Astrocyte (in vitro differentiated cells and primary cell): Measurements from ENCODE around the gene REEP1.

ENCODE experiments used
- CTCF ChIP-seq: IDR thresholded peaks from 2 replicates; pipeline ENCODE4 v1.5.1; 2011; ENCODE audit warnings: low read depth, mild to moderate bottlenecking, inconsistent platforms, low read length, moderate library complexity; ENCODE audit not compliant: insufficient read depth
- EZH2 ChIP-seq: IDR thresholded peaks from 2 replicates; pipeline ENCODE4 v1.6.1; 2012; ENCODE audit warnings: mild to moderate bottlenecking, low read length, inconsistent platforms; ENCODE audit not compliant: insufficient read depth

- TF ChIP-seq CTCF (no peak), EZH2 (no peak)
Observed at GRCh38 chr2:86251840-86252266, 85.6 kb downstream of the REEP1 start.
